ENCODE data around the gene APBA3. TPM values are rescaled to one million over a fixed set of nuclear protein-coding genes. Genes with fewer than 3 reads are reported as not detected.
A peak's percentile ranks its signal among the peaks of the same experiment; 100 is the strongest.

Gene APBA3
- total and polyA plus RNA-seq, 2 of the 4 experiments (the other 2 are of a cell fraction): 9.5 to 18.4 TPM

DNA sequence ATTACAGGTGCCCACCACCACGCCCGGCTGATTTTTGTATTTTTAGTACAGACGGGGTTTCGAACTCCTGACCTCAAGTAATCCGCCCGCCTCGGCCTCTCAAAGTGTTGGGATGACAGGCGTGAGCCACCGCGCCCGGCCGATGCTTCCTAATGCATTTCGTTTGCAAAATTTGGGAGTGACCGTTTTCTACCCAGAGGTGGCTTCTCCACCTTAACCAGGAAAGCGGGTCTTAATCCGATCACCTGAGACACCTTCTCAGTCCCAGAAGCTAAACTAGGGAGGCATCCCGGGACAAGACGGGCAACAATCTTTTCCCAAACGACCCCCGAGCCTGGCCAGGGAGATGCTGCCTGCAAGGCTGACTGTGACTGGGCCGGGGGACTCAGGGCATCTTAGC, 39.5 kb upstream of the APBA3 start:
- no peaks in the 10 kb centered on the region for H3K4me1 ChIP-seq (ENCODE audit: control insufficient read depth, insufficient read depth, low read length)
- DNase-seq (no peak), ATAC-seq (ENCODE audit: low read depth) (no peak)
- dilution Hi-C loops (cut with HindIII; ENCODE audit: low sequenced_read_pairs, unreplicated experiment): no loop called here
- H2BK120ac ChIP-seq (ENCODE audit: low read depth, low read length): no peak overlapping the region
- no peak overlapping the region for H4K8ac ChIP-seq (ENCODE audit: low read depth in 2 of 2, low read length in 2 of 2)
- no peak overlapping the region for H2AK5ac ChIP-seq (ENCODE audit: low read depth, low read length)
- no peak overlapping the region for H3K27ac ChIP-seq (ENCODE audit: insufficient read depth, low read length)
- H3K9me3 ChIP-seq (ENCODE audit: control insufficient read depth, insufficient read depth, low read length): peaks cover 8% of the 10 kb centered on the region
- WGBS, 2 experiments (ENCODE audit: extremely low coverage in 2 of 2, insufficient read length in 1 of 2): 23% methylated on average over 18 of the region's 21 CpGs; no CpG with 5 or more reads in 1 of the 2 experiments
- H2BK20ac ChIP-seq (ENCODE audit: low read depth, low read length): no peak overlapping the region
- no peak overlapping the region for H4K91ac ChIP-seq (ENCODE audit: insufficient read depth, low read depth, low read length)
- no peak overlapping the region for H3K4ac ChIP-seq (ENCODE audit: low read depth, low read length)
- H3K4me3 ChIP-seq (ENCODE audit: insufficient read depth, low read depth, low read length): no peak overlapping the region
- H2BK5ac ChIP-seq (ENCODE audit: low read depth, low read length, poor library complexity, severe bottlenecking): no peak overlapping the region
- H3K36me3 ChIP-seq (ENCODE audit: control insufficient read depth, insufficient read depth, low read length): no peaks in the 10 kb centered on the region
- intact Hi-C loops (cut with micrococcal nuclease): no loop called here
- TF ChIP-seq, protein P1, sequence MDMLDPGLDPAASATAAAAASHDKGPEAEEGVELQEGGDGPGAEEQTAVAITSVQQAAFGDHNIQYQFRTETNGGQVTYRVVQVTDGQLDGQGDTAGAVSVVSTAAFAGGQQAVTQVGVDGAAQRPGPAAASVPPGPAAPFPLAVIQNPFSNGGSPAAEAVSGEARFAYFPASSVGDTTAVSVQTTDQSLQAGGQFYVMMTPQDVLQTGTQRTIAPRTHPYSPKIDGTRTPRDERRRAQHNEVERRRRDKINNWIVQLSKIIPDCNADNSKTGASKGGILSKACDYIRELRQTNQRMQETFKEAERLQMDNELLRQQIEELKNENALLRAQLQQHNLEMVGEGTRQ (IDR thresholded peaks at IDR 0.05; ENCODE audit: low read depth, low read length): no peak
- TF ChIP-seq MAZ (IDR thresholded peaks at IDR 0.05; ENCODE audit: borderline replicate concordance, low read depth, low read length): no peak
- TF ChIP-seq RCOR1 (IDR thresholded peaks at IDR 0.05; ENCODE audit: insufficient replicate concordance, low read length): no peak
- no peak for TF ChIP-seq BHLHE40 (IDR thresholded peaks at IDR 0.05; ENCODE audit: low read depth, low read length)
- BruUV-seq (replicated peaks): no TSS peak
- H2AFZ ChIP-seq (replicated peaks; ENCODE audit: low read length, poor library complexity): peak overlapping the region; percentile 84
- H3K56ac ChIP-seq (ENCODE audit: extremely low read depth, insufficient read depth, low read length): no peak overlapping the region
- H4K5ac ChIP-seq (ENCODE audit: low read depth, low read length): no peak overlapping the region
- no peak overlapping the region for H2AK9ac ChIP-seq (replicated peaks; ENCODE audit: low read depth, low read length, poor library complexity)
- H3K27me3 ChIP-seq (ENCODE audit: control insufficient read depth, insufficient read depth, low read length): peaks cover 35% of the 10 kb centered on the region
- POLR2A ChIA-PET (ENCODE audit: unreplicated experiment): no interaction called here
- no peak overlapping the region for H3K9ac ChIP-seq (ENCODE audit: low read depth, low read length)
- in situ Hi-C loops (cut with MboI; ENCODE audit: low sequenced_read_pairs): no loop called here
- no peak overlapping the region for H3K14ac ChIP-seq (replicated peaks; ENCODE audit: low read depth, low read length)
- no peak overlapping the region for H2BK15ac ChIP-seq (ENCODE audit: low read depth, low read length)
- CTCF ChIA-PET: no interaction called here
- H3K4me2 ChIP-seq (ENCODE audit: low read depth, low read length): no peak overlapping the region
- H4K20me1 ChIP-seq (ENCODE audit: insufficient read depth, low read length): no peaks in the 10 kb centered on the region
- H3K79me1 ChIP-seq (ENCODE audit: low read depth in 1 of 2, low read length in 2 of 2): no peaks in the 10 kb centered on the region
- no peak overlapping the region for H3K23ac ChIP-seq (ENCODE audit: low read depth, low read length)
- H3K9me1 ChIP-seq (ENCODE audit: insufficient read depth, low read length): no peaks in the 10 kb centered on the region
- no peak overlapping the region for H3K18ac ChIP-seq (ENCODE audit: low read depth, low read length)
